NAMALWA (cell line): ENCODE data around the gene C9orf57.
"Not testable (repeated sequence)": the region's sequence is repeated elsewhere in the genome, so short reads cannot be mapped to it uniquely, and the experiment has no call there.

Experiments
- DNase-seq: peaks from one replicate; pipeline ENCODE4 v3.0.0-alpha.2; 2015; ENCODE audit warnings: low spot score

C9orf57 gene

GRCh38 chr9:72023596-72023995 lies 36.8 kb downstream of the C9orf57 start:
- no peak for DNase-seq

- DNase-seq, result no peak
Measured at GRCh38 chr9:72022841-72023240, 37.6 kb downstream of the C9orf57 start.

GRCh38 chr9:72013292-72013760 lies 47.1 kb downstream of the C9orf57 start:
- DNase-seq, result no peak

- DNase-seq, result no peak
Measured at GRCh38 chr9:72012646-72013045, 47.8 kb downstream of the C9orf57 start.

- not testable (repeated sequence) for DNase-seq
Measured at GRCh38 chr9:72007726-72008125, 52.7 kb downstream of the C9orf57 start.

- no peak for DNase-seq
Measured at GRCh38 chr9:72006501-72006900, 53.9 kb downstream of the C9orf57 start.

GRCh38 chr9:72005451-72005850 lies 55.0 kb downstream of the C9orf57 start:
- DNase-seq, result no peak
